Measurements from ENCODE around the gene CUEDC2.

The CUEDC2 gene

DNA sequence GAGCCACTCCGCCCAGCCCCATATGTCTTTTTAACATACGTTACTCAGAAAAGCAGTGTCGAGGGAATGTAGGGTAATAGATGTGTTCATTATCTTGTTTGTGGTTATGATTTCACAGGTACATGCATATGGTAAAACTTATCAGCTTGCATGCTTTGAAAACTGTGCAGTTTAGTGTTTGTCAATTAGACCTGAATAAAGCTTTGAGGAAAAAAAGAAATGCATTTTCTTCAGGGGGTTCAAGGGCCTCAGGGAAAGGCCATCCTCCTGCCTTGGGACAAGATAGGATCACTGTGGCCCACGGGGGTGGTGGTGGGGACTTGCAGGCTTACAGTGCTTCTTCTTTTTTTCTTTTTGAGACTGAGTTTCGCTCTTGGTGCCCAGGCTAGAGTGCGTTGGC is 34.9 kb upstream of the CUEDC2 start:
- Histone ChIP-seq H3K36me3 (ENCODE audit: control insufficient read depth, insufficient read depth, low read length) (no peaks in the 10 kb centered on the region), H3K9me3 (ENCODE audit: control insufficient read depth, low read length) (no peaks in the 10 kb centered on the region), H3K4me3 (ENCODE audit: insufficient read depth, low read depth, low read length) (no peak overlapping the region), H3K27ac (ENCODE audit: insufficient read depth, low read depth, low read length, poor library complexity, severe bottlenecking) (no peak overlapping the region), H3K4me1 (ENCODE audit: control insufficient read depth, insufficient read depth, low read length) (peaks cover 6% of the 10 kb centered on the region), H3K27me3 (ENCODE audit: control insufficient read depth, insufficient read depth, low read length, poor library complexity, severe bottlenecking) (peaks cover 15% of the 10 kb centered on the region)
- 74 to 77% methylated on average over 6 of the region's 6 CpGs for WGBS, 2 experiments

DNA sequence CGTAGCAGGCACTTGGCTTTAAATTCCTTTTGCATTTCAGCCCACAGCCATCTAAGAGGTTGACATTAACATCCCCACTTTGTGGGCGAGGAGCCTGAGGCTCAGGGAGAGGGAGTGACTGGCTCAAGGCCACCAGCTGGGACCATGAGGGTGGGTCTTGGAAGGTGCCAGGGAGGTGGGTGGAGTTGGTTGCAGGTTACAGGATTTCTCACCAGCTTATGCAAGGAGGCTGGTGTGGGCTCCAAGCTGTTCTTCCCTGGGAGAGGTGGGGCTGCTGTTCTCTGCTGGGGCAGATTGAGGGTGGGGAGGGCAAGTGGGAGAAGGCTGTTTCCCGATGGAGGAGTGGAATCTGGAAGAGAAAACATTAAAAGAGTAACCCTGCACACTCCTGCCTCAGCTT is 33.1 kb upstream of the CUEDC2 start:
- Histone ChIP-seq H3K36me3 (ENCODE audit: control insufficient read depth, insufficient read depth, low read length) (no peaks in the 10 kb centered on the region), H3K9me3 (ENCODE audit: control insufficient read depth, low read length) (no peaks in the 10 kb centered on the region), H3K27ac (ENCODE audit: insufficient read depth, low read depth, low read length, poor library complexity, severe bottlenecking) (no peak overlapping the region), H3K4me3 (ENCODE audit: insufficient read depth, low read depth, low read length) (no peak overlapping the region), H3K4me1 (ENCODE audit: control insufficient read depth, insufficient read depth, low read length) (peaks cover 20% of the 10 kb centered on the region), H3K27me3 (ENCODE audit: control insufficient read depth, insufficient read depth, low read length, poor library complexity, severe bottlenecking) (peaks cover 26% of the 10 kb centered on the region)
- 76 to 78% methylated on average over 3 of the region's 3 CpGs for WGBS, 2 experiments

DNA sequence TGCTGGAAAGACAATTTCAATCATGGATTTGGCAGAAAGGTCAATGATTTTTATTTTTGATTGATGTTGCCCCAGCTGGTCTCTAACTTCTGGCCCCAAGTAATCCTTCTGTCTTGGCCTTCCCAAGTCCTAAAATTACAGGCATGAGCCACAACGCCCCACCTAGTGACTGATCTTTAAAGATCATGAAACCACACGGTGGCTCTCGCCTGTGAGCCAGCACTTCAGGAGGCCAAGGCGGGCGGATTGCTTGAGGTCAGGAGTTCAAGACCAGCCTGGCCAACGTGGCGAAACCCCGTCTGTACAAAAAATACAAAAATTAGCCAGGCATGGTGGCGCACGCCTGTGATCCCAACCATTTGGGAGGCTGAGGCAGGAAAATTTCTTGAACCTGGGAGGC is 31.6 kb upstream of the CUEDC2 start:
- Histone ChIP-seq H3K4me1 (ENCODE audit: control insufficient read depth, insufficient read depth, low read length) (peaks cover 20% of the 10 kb centered on the region), H3K4me3 (ENCODE audit: insufficient read depth, low read depth, low read length) (no peak overlapping the region), H3K36me3 (ENCODE audit: control insufficient read depth, insufficient read depth, low read length) (no peaks in the 10 kb centered on the region), H3K27ac (ENCODE audit: insufficient read depth, low read depth, low read length, poor library complexity, severe bottlenecking) (no peak overlapping the region), H3K9me3 (ENCODE audit: control insufficient read depth, low read length) (no peaks in the 10 kb centered on the region), H3K27me3 (ENCODE audit: control insufficient read depth, insufficient read depth, low read length, poor library complexity, severe bottlenecking) (peaks cover 26% of the 10 kb centered on the region)
- 86 to 89% methylated on average over 10 of the region's 10 CpGs for WGBS, 2 experiments

DNA sequence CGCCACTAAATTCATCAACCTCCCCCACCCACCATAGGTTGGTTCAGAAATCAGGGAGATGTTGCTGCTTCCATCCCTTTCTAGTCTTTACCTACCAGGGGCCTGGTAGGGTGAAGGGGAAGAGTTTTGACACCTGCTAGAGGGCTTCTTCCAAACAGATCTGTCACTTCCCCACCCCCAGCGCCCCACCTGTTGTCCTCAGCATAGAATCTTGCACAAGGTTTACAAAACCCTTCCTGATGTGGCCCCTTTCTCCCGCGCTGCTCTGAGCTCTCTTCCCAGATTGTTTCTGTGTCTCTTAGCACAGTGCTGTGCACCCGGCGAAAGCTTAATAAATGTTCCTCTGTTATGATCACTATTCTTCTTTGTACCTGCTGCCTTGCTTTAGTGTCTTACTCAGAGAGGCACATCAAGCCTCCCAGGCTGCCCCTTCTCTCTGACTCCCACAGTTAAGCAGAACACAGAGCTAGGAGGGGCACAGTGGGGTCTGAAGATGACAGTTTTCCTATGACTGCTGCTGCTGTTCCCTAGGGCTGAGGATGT is 30.2 kb upstream of the CUEDC2 start:
- no peak overlapping the region for H3K4me3 ChIP-seq (ENCODE audit: insufficient read depth, low read depth, low read length)
- H3K27ac ChIP-seq (ENCODE audit: insufficient read depth, low read depth, low read length, poor library complexity, severe bottlenecking), result no peak overlapping the region
- 68 to 74% methylated on average over 6 of the region's 6 CpGs for WGBS, 2 experiments
- H3K27me3 ChIP-seq (ENCODE audit: control insufficient read depth, insufficient read depth, low read length, poor library complexity, severe bottlenecking), result peaks cover 26% of the 10 kb centered on the region
- peaks cover 20% of the 10 kb centered on the region for H3K4me1 ChIP-seq (ENCODE audit: control insufficient read depth, insufficient read depth, low read length)
- no peaks in the 10 kb centered on the region for H3K36me3 ChIP-seq (ENCODE audit: control insufficient read depth, insufficient read depth, low read length)
- no peaks in the 10 kb centered on the region for H3K9me3 ChIP-seq (ENCODE audit: control insufficient read depth, low read length)

DNA sequence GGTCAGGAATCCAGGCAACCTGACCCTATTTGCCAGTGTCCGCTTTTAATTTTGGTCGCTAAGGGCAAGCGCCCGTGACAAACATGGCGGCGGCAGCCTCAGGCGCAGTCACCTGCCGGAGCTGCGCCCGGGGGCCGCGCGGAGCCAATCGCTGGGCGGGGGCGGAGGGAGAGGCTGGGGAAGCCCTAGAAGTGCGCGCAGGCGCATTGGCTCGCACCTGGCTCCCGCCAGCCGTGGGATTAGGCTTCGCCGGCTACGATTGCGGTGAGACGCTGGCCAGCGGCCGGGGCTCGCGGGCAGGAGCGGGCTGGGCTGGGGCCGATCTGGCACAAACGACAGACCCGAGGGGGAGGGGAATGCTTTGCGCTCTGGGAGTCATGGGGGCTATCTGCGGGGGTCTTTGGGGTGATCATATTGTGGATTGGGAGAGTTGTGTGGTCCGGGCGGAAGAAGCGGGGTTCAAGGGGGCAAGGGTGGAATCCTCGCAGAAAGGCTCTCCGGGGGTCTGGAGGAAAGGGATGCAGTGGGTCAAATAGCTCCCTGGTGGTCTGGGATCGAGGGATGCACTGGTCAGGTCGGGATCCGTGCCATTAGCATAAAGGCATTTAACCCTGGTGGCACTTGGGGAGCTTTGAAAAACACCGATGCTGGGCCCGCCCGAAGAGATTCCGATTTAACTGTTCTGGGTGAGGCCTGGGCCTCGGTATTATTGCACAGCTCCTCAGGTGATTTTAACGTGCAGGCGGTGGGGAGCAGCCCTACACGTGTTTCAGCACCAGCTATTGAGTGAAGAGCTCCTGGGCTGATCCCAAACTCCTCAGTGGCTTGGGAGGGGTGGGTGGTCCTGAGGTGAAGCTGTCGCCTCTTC is 29.0 kb upstream of the CUEDC2 start:
- H3K27me3 ChIP-seq (ENCODE audit: control insufficient read depth, insufficient read depth, low read length, poor library complexity, severe bottlenecking), result peaks cover 26% of the 10 kb centered on the region
- peak overlapping the region; percentile 27 for H3K27ac ChIP-seq (ENCODE audit: insufficient read depth, low read depth, low read length, poor library complexity, severe bottlenecking)

DNA sequence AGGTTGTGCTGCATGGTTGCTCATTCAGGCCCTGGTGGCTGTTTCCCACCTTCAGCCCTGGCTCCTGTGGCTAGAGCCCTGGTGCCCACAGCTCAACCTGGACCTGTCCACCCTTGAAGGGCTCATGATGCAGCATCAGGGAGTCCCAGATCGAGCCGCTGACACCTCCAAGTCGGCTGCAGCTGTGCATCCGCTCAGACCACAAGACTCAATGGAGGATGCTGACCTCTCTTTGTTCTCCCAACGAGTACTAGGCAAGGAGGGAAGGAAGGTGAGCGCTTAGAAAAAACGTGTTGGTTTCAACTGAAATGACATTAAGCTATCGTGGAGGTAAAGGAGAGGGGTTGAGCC is 28.4 kb upstream of the CUEDC2 start:
- H3K4me1 ChIP-seq (ENCODE audit: control insufficient read depth, insufficient read depth, low read length), result peaks cover 20% of the 10 kb centered on the region
- peaks cover 26% of the 10 kb centered on the region for H3K27me3 ChIP-seq (ENCODE audit: control insufficient read depth, insufficient read depth, low read length, poor library complexity, severe bottlenecking)
- no peaks in the 10 kb centered on the region for H3K36me3 ChIP-seq (ENCODE audit: control insufficient read depth, insufficient read depth, low read length)
- peak overlapping the region; percentile 27 for H3K27ac ChIP-seq (ENCODE audit: insufficient read depth, low read depth, low read length, poor library complexity, severe bottlenecking)
- H3K4me3 ChIP-seq (ENCODE audit: insufficient read depth, low read depth, low read length), result peak overlapping the region; percentile 36
- H3K9me3 ChIP-seq (ENCODE audit: control insufficient read depth, low read length), result no peaks in the 10 kb centered on the region
- 56 to 57% methylated on average over 8 of the region's 8 CpGs for WGBS, 2 experiments

More for the DNA sequence above, 29.0 kb upstream of the CUEDC2 start:
- 1% methylated on average over 54 of the region's 54 CpGs for WGBS, 2 experiments
- peaks cover 20% of the 10 kb centered on the region for H3K4me1 ChIP-seq (ENCODE audit: control insufficient read depth, insufficient read depth, low read length)
- no peaks in the 10 kb centered on the region for H3K36me3 ChIP-seq (ENCODE audit: control insufficient read depth, insufficient read depth, low read length)
- no peaks in the 10 kb centered on the region for H3K9me3 ChIP-seq (ENCODE audit: control insufficient read depth, low read length)
- peak overlapping the region; percentile 36 for H3K4me3 ChIP-seq (ENCODE audit: insufficient read depth, low read depth, low read length)

DNA sequence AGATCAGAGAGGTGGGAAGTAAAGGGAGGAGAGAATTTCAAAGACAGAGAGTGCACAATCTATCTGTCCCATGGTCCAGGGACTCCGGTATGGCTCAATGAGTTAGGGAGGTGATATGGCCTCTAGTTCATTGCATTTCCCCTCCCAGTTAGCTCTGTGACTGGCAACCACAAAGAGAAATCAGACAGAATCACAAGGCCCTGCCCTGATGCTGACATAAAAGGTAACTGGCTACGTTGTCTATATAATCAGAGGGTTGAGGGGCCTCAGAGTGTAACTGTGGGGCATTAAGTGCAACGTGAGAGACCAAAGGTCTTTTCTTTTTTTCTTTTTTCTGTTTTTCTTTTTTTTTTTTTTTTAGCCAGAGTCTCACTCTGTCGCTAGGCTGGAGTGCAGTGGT is 26.3 kb upstream of the CUEDC2 start:
- peaks cover 24% of the 10 kb centered on the region for H3K27me3 ChIP-seq (ENCODE audit: control insufficient read depth, insufficient read depth, low read length, poor library complexity, severe bottlenecking)
- no peak overlapping the region for H3K27ac ChIP-seq (ENCODE audit: insufficient read depth, low read depth, low read length, poor library complexity, severe bottlenecking)
- WGBS, 2 experiments, result 86 to 96% methylated on average over 4 of the region's 4 CpGs
- H3K4me1 ChIP-seq (ENCODE audit: control insufficient read depth, insufficient read depth, low read length), result peaks cover 20% of the 10 kb centered on the region
- H3K4me3 ChIP-seq (ENCODE audit: insufficient read depth, low read depth, low read length), result no peak overlapping the region
- no peaks in the 10 kb centered on the region for H3K9me3 ChIP-seq (ENCODE audit: control insufficient read depth, low read length)
- no peaks in the 10 kb centered on the region for H3K36me3 ChIP-seq (ENCODE audit: control insufficient read depth, insufficient read depth, low read length)

DNA sequence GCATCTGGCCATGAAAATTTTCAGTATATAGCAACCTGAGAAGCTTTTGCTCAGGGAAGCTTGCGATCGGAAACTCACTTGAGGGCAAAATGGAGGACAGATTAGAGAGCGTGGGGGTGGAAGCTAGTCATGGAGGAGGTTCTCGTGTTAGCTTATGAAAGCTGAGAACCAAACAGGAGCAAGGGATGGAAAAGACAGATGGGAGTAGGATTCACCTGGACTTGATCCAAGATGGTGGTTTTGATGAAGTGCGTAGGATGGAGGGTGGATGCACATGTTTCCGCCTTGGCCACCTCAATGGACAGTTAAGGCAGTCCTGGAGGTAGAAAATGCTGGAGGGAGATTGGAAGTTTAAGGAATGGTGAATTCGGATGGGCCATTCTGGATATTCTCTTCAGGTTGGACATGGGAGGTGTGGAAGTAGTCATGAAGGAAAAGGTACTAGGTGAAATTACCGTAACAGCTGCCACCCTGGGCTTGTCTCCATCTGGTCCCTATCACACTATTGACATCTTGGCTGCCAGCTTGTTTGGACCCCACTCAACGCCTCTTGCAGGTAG is 25.3 kb upstream of the CUEDC2 start:
- no peaks in the 10 kb centered on the region for H3K9me3 ChIP-seq (ENCODE audit: control insufficient read depth, low read length)
- peaks cover 24% of the 10 kb centered on the region for H3K4me1 ChIP-seq (ENCODE audit: control insufficient read depth, insufficient read depth, low read length)
- H3K27ac ChIP-seq (ENCODE audit: insufficient read depth, low read depth, low read length, poor library complexity, severe bottlenecking), result no peak overlapping the region
- H3K36me3 ChIP-seq (ENCODE audit: control insufficient read depth, insufficient read depth, low read length), result no peaks in the 10 kb centered on the region
- 95 to 96% methylated on average over 9 of the region's 9 CpGs for WGBS, 2 experiments
- peaks cover 14% of the 10 kb centered on the region for H3K27me3 ChIP-seq (ENCODE audit: control insufficient read depth, insufficient read depth, low read length, poor library complexity, severe bottlenecking)
- H3K4me3 ChIP-seq (ENCODE audit: insufficient read depth, low read depth, low read length), result no peak overlapping the region

- WGBS, 2 experiments, result 87% methylated on average over 7 of the region's 7 CpGs
- H3K27ac ChIP-seq (ENCODE audit: insufficient read depth, low read depth, low read length, poor library complexity, severe bottlenecking), result no peak overlapping the region
Observed at GRCh38 chr10:102455893-102456471, 23.6 kb upstream of the CUEDC2 start.

More at GRCh38 chr10:102455893-102456471, 23.6 kb upstream of the CUEDC2 start:
- no peak overlapping the region for H3K4me3 ChIP-seq (ENCODE audit: insufficient read depth, low read depth, low read length)
- H3K9me3 ChIP-seq (ENCODE audit: control insufficient read depth, low read length), result no peaks in the 10 kb centered on the region
- H3K27me3 ChIP-seq (ENCODE audit: control insufficient read depth, insufficient read depth, low read length, poor library complexity, severe bottlenecking), result peaks cover 6% of the 10 kb centered on the region
- no peaks in the 10 kb centered on the region for H3K36me3 ChIP-seq (ENCODE audit: control insufficient read depth, insufficient read depth, low read length)
- H3K4me1 ChIP-seq (ENCODE audit: control insufficient read depth, insufficient read depth, low read length), result peaks cover 17% of the 10 kb centered on the region

Measured in ectodermal cell (in vitro differentiated cells).